Measurements from ENCODE around the gene HTR5A. TPM values are rescaled to one million over a fixed set of nuclear protein-coding genes. Genes with fewer than 3 reads are reported as not detected.
"Not testable (repeated sequence)": the region's sequence is repeated elsewhere in the genome, so short reads cannot be mapped to it uniquely, and the experiment has no call there.

HTR5A gene
- not detected for polyA plus RNA-seq

- Histone ChIP-seq H3K36me3 (ENCODE audit: control insufficient read depth in 2 of 2, insufficient read depth in 2 of 2, low read length in 1 of 2) (no peaks in the 10 kb centered on the region), H3K27ac (ENCODE audit: low read depth in 2 of 2, low read length in 1 of 2) (no peak within 1 kb of the TSS), H3K9me3 (ENCODE audit: control insufficient read depth in 2 of 2, insufficient read depth in 1 of 2, low read depth in 1 of 2, low read length in 1 of 2) (peaks cover 0 to 4% of the 10 kb centered on the region in 2 donors), H3K4me1 (ENCODE audit: control insufficient read depth in 2 of 2, insufficient read depth in 2 of 2, low read length in 1 of 2) (no peaks in the 10 kb centered on the region), H3K27me3 (ENCODE audit: control insufficient read depth in 1 of 2, insufficient read depth in 2 of 2, low read length in 2 of 2) (no peaks in the 10 kb centered on the region), H3K4me3 (ENCODE audit: low read depth in 1 of 2, low read length in 2 of 2) (no peak within 1 kb of the TSS)
- 6 to 7% methylated on average over 48 of the region's 48 CpGs for WGBS, 2 donors
Measured at GRCh38 chr7:155069992-155070751, at the start of gene HTR5A. Gene HTR5A, plus strand, starts transcription at chr7:155070324. Its CDS starts 576 bp downstream, at chr7:155070900.

- Histone ChIP-seq H3K27me3 (ENCODE audit: control insufficient read depth in 1 of 2, insufficient read depth in 2 of 2, low read length in 2 of 2) (no peaks in the 10 kb centered on the region), H3K27ac (ENCODE audit: low read depth in 2 of 2, low read length in 1 of 2) (no peak overlapping the region), H3K36me3 (ENCODE audit: control insufficient read depth in 2 of 2, insufficient read depth in 2 of 2, low read length in 1 of 2) (no peaks in the 10 kb centered on the region), H3K4me1 (ENCODE audit: control insufficient read depth in 2 of 2, insufficient read depth in 2 of 2, low read length in 1 of 2) (no peaks in the 10 kb centered on the region), H3K9me3 (ENCODE audit: control insufficient read depth in 2 of 2, insufficient read depth in 1 of 2, low read depth in 1 of 2, low read length in 1 of 2) (no peaks in the 10 kb centered on the region), H3K4me3 (ENCODE audit: low read depth in 1 of 2, low read length in 2 of 2) (no peak overlapping the region)
- WGBS, 2 donors: 74 to 78% methylated on average over 5 of the region's 5 CpGs
Measured at GRCh38 chr7:155020996-155021395, 49.1 kb upstream of the HTR5A start.

- H3K4me3 ChIP-seq (ENCODE audit: low read depth in 1 of 2, low read length in 2 of 2): no peak overlapping the region
- no peaks in the 10 kb centered on the region for H3K36me3 ChIP-seq (ENCODE audit: control insufficient read depth in 2 of 2, insufficient read depth in 2 of 2, low read length in 1 of 2)
- no peaks in the 10 kb centered on the region for H3K4me1 ChIP-seq (ENCODE audit: control insufficient read depth in 2 of 2, insufficient read depth in 2 of 2, low read length in 1 of 2)
- no peaks in the 10 kb centered on the region for H3K27me3 ChIP-seq (ENCODE audit: control insufficient read depth in 1 of 2, insufficient read depth in 2 of 2, low read length in 2 of 2)
- no peaks in the 10 kb centered on the region for H3K9me3 ChIP-seq (ENCODE audit: control insufficient read depth in 2 of 2, insufficient read depth in 1 of 2, low read depth in 1 of 2, low read length in 1 of 2)
- no peak overlapping the region for H3K27ac ChIP-seq (ENCODE audit: low read depth in 2 of 2, low read length in 1 of 2)
- WGBS, 2 donors: 70 to 72% methylated on average over 7 of the region's 7 CpGs
Measured at GRCh38 chr7:155021699-155022145, 48.4 kb upstream of the HTR5A start.

- Histone ChIP-seq H3K36me3 (ENCODE audit: control insufficient read depth in 2 of 2, insufficient read depth in 2 of 2, low read length in 1 of 2) (no peaks in the 10 kb centered on the region), H3K27me3 (ENCODE audit: control insufficient read depth in 1 of 2, insufficient read depth in 2 of 2, low read length in 2 of 2) (no peaks in the 10 kb centered on the region), H3K4me3 (ENCODE audit: low read depth in 1 of 2, low read length in 2 of 2) (no peak overlapping the region), H3K27ac (ENCODE audit: low read depth in 2 of 2, low read length in 1 of 2) (no peak overlapping the region), H3K4me1 (ENCODE audit: control insufficient read depth in 2 of 2, insufficient read depth in 2 of 2, low read length in 1 of 2) (no peaks in the 10 kb centered on the region), H3K9me3 (ENCODE audit: control insufficient read depth in 2 of 2, insufficient read depth in 1 of 2, low read depth in 1 of 2, low read length in 1 of 2) (no peaks in the 10 kb centered on the region)
- 94% methylated on average over 1 of the region's 1 CpG for WGBS, 2 donors
Measured at GRCh38 chr7:155027879-155028278, 42.2 kb upstream of the HTR5A start.

GRCh38 chr7:155032978-155033377 is 37.1 kb upstream of the HTR5A start:
- 66% methylated on average over 6 of the region's 6 CpGs for WGBS, 2 donors
- Histone ChIP-seq H3K27me3 (ENCODE audit: control insufficient read depth in 1 of 2, insufficient read depth in 2 of 2, low read length in 2 of 2) (no peaks in the 10 kb centered on the region), H3K27ac (ENCODE audit: low read depth in 2 of 2, low read length in 1 of 2) (no peak overlapping the region), H3K9me3 (ENCODE audit: control insufficient read depth in 2 of 2, insufficient read depth in 1 of 2, low read depth in 1 of 2, low read length in 1 of 2) (no peaks in the 10 kb centered on the region), H3K4me1 (ENCODE audit: control insufficient read depth in 2 of 2, insufficient read depth in 2 of 2, low read length in 1 of 2) (no peaks in the 10 kb centered on the region), H3K36me3 (ENCODE audit: control insufficient read depth in 2 of 2, insufficient read depth in 2 of 2, low read length in 1 of 2) (no peaks in the 10 kb centered on the region), H3K4me3 (ENCODE audit: low read depth in 1 of 2, low read length in 2 of 2) (no peak overlapping the region)

GRCh38 chr7:155034495-155034894 is 35.6 kb upstream of the HTR5A start:
- not testable (repeated sequence) for H3K27ac ChIP-seq (ENCODE audit: low read depth in 2 of 2, low read length in 1 of 2); H3K4me1 ChIP-seq (ENCODE audit: control insufficient read depth in 2 of 2, insufficient read depth in 2 of 2, low read length in 1 of 2); H3K27me3 ChIP-seq (ENCODE audit: control insufficient read depth in 1 of 2, insufficient read depth in 2 of 2, low read length in 2 of 2); H3K36me3 ChIP-seq (ENCODE audit: control insufficient read depth in 2 of 2, insufficient read depth in 2 of 2, low read length in 1 of 2); H3K9me3 ChIP-seq (ENCODE audit: control insufficient read depth in 2 of 2, insufficient read depth in 1 of 2, low read depth in 1 of 2, low read length in 1 of 2); H3K4me3 ChIP-seq (ENCODE audit: low read depth in 1 of 2, low read length in 2 of 2)
- WGBS, 2 donors: 86 to 89% methylated on average over 15 of the region's 15 CpGs

GRCh38 chr7:155038335-155038734 is 31.8 kb upstream of the HTR5A start:
- WGBS, 2 donors: 78 to 86% methylated on average over 4 of the region's 4 CpGs
- Histone ChIP-seq H3K27ac (ENCODE audit: low read depth in 2 of 2, low read length in 1 of 2) (no peak overlapping the region), H3K9me3 (ENCODE audit: control insufficient read depth in 2 of 2, insufficient read depth in 1 of 2, low read depth in 1 of 2, low read length in 1 of 2) (peaks cover 0 to 4% of the 10 kb centered on the region in 2 donors), H3K4me1 (ENCODE audit: control insufficient read depth in 2 of 2, insufficient read depth in 2 of 2, low read length in 1 of 2) (no peaks in the 10 kb centered on the region), H3K36me3 (ENCODE audit: control insufficient read depth in 2 of 2, insufficient read depth in 2 of 2, low read length in 1 of 2) (no peaks in the 10 kb centered on the region), H3K4me3 (ENCODE audit: low read depth in 1 of 2, low read length in 2 of 2) (no peak overlapping the region), H3K27me3 (ENCODE audit: control insufficient read depth in 1 of 2, insufficient read depth in 2 of 2, low read length in 2 of 2) (peaks cover 0 to 4% of the 10 kb centered on the region in 2 donors)

GRCh38 chr7:155043756-155044155 is 26.4 kb upstream of the HTR5A start:
- WGBS, 2 donors: 47 to 51% methylated on average over 4 of the region's 4 CpGs

GRCh38 chr7:155048006-155048405 is 22.1 kb upstream of the HTR5A start:
- H3K36me3 ChIP-seq (ENCODE audit: control insufficient read depth in 2 of 2, insufficient read depth in 2 of 2, low read length in 1 of 2): no peaks in the 10 kb centered on the region
- no peaks in the 10 kb centered on the region for H3K4me1 ChIP-seq (ENCODE audit: control insufficient read depth in 2 of 2, insufficient read depth in 2 of 2, low read length in 1 of 2)
- no peaks in the 10 kb centered on the region for H3K27me3 ChIP-seq (ENCODE audit: control insufficient read depth in 1 of 2, insufficient read depth in 2 of 2, low read length in 2 of 2)
- no peak overlapping the region for H3K4me3 ChIP-seq (ENCODE audit: low read depth in 1 of 2, low read length in 2 of 2)
- 47 to 54% methylated on average over 4 of the region's 4 CpGs for WGBS, 2 donors
- no peak overlapping the region for H3K27ac ChIP-seq (ENCODE audit: low read depth in 2 of 2, low read length in 1 of 2)
- no peaks in the 10 kb centered on the region for H3K9me3 ChIP-seq (ENCODE audit: control insufficient read depth in 2 of 2, insufficient read depth in 1 of 2, low read depth in 1 of 2, low read length in 1 of 2)

More at GRCh38 chr7:155043756-155044155, 26.4 kb upstream of the HTR5A start:
- H3K4me3 ChIP-seq (ENCODE audit: low read depth in 1 of 2, low read length in 2 of 2): no peak overlapping the region
- no peaks in the 10 kb centered on the region for H3K36me3 ChIP-seq (ENCODE audit: control insufficient read depth in 2 of 2, insufficient read depth in 2 of 2, low read length in 1 of 2)
- H3K27me3 ChIP-seq (ENCODE audit: control insufficient read depth in 1 of 2, insufficient read depth in 2 of 2, low read length in 2 of 2): peaks cover 0 to 4% of the 10 kb centered on the region in 2 donors
- no peaks in the 10 kb centered on the region for H3K4me1 ChIP-seq (ENCODE audit: control insufficient read depth in 2 of 2, insufficient read depth in 2 of 2, low read length in 1 of 2)
- H3K27ac ChIP-seq (ENCODE audit: low read depth in 2 of 2, low read length in 1 of 2): no peak overlapping the region
- peaks cover 0 to 4% of the 10 kb centered on the region in 2 donors for H3K9me3 ChIP-seq (ENCODE audit: control insufficient read depth in 2 of 2, insufficient read depth in 1 of 2, low read depth in 1 of 2, low read length in 1 of 2)

- Histone ChIP-seq H3K9me3 (ENCODE audit: control insufficient read depth in 2 of 2, insufficient read depth in 1 of 2, low read depth in 1 of 2, low read length in 1 of 2) (no peaks in the 10 kb centered on the region), H3K4me1 (ENCODE audit: control insufficient read depth in 2 of 2, insufficient read depth in 2 of 2, low read length in 1 of 2) (no peaks in the 10 kb centered on the region), H3K4me3 (ENCODE audit: low read depth in 1 of 2, low read length in 2 of 2) (no peak overlapping the region), H3K36me3 (ENCODE audit: control insufficient read depth in 2 of 2, insufficient read depth in 2 of 2, low read length in 1 of 2) (no peaks in the 10 kb centered on the region), H3K27ac (ENCODE audit: low read depth in 2 of 2, low read length in 1 of 2) (no peak overlapping the region), H3K27me3 (ENCODE audit: control insufficient read depth in 1 of 2, insufficient read depth in 2 of 2, low read length in 2 of 2) (no peaks in the 10 kb centered on the region)
- 88 to 89% methylated on average over 4 of the region's 4 CpGs for WGBS, 2 donors
Measured at GRCh38 chr7:155051355-155051754, 18.8 kb upstream of the HTR5A start.
